Measurements from ENCODE around the gene XPR1.
A peak's percentile ranks its signal among the peaks of the same experiment; 100 is the strongest.

The XPR1 gene

DNA sequence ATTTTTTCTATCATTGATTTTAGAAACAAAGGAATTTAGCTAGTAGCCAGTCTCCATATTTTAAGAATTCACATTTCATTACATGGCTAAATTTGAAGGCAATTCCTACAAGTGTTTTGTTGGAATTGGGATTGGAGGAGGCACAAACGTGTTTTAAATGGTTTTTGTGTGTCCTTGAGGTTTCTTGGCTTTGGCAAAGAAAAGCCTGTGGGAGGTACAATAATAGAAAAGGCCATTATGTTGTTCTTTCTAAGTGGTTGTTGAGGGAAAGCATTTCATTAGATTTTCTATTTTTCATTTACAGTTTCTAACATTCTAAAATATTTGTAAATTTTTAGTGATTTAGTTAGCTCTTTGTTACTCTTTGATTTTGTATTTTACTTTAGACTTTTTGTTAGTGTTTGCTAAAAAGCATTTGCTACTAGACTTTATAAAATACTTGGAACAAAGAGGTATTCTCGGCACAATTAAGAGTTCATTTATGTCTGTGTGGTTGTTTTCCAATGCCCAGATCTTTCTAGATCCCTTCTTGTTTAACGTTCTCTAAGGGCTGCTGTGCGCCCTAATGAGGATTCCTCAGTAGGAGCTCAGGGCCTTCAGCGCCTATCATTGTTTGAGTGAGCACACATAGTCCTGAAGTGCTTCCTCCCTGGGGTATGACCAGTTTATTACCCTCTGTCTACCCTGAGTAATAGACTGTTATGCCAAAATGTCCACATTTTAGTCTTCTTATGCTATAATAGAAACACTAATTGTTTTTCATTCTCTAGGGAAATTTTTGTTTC, 210.9 kb downstream of the XPR1 start:
- DNase-seq = no peak

DNA sequence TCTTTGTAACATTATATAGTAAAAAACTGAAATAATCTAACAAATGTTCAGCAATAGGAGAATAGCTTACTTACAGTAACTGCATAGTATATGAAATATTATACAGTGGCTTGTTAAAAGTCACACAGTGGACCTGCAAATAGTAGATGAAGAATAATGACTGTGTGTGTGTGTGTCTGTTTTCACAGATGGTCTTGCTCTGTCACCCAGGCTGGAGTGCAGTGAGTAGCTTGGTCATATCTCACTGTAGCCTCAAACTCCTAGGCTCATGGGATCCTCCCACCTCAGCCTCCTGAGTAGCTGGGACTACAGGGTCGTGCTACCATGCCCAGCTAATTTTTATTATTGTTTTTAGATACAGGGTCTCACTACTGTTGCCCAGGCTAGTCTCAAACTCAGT, 213.5 kb downstream of the XPR1 start:
- DNase-seq = no peak

DNA sequence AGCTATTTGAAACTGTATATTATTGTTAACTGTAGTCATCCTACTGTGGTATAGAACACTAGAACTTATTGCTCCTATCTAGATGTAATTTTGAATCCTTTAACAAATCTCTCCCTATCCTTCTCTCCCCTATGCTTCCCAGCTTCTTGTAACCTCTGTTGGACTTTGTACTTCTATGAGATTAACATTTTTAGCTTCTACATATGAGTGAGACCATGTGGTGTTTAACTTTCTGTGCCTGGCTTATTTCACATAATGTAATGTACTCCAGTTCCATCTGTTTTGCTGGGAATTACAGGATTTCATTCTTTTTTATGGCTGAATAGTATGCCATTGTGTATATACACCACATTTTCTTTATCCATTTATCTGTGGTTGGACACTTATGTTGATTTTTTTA, 216.4 kb downstream of the XPR1 start:
- DNase-seq = no peak

DNA sequence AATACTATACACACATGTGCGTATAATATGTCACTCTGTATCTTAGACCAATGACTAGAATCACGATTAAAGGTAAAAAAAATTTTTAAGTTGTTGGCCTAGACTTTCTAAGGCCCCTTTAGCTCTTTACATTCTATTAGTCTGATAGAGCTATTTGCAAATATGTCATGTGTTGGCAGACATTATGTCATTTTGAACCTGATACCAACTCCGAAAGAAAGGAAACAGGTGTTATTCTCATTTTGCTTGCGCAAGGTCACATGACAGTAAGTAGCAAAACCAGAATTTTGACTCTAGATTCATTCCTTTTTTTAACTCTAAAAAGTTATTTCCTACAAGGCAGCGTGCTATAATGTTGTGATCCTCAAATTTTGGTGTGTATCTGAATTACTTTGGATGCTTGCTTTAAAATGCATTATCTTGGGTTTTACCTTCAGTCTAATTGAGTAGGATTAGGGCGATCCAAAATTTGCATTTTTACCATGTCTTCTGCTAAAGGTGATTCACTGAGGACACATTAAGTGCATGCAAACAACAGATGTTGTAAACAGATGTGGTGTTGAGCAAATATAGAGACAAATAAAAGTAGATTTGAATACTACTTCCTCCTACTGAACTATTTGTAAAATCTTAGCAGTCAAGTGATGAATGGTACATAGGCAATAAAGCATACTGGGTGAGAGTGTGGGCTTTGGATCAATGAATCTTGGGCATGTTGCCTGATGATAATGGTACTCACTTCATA, 217.4 kb downstream of the XPR1 start:
- DNase-seq = no peak

DNA sequence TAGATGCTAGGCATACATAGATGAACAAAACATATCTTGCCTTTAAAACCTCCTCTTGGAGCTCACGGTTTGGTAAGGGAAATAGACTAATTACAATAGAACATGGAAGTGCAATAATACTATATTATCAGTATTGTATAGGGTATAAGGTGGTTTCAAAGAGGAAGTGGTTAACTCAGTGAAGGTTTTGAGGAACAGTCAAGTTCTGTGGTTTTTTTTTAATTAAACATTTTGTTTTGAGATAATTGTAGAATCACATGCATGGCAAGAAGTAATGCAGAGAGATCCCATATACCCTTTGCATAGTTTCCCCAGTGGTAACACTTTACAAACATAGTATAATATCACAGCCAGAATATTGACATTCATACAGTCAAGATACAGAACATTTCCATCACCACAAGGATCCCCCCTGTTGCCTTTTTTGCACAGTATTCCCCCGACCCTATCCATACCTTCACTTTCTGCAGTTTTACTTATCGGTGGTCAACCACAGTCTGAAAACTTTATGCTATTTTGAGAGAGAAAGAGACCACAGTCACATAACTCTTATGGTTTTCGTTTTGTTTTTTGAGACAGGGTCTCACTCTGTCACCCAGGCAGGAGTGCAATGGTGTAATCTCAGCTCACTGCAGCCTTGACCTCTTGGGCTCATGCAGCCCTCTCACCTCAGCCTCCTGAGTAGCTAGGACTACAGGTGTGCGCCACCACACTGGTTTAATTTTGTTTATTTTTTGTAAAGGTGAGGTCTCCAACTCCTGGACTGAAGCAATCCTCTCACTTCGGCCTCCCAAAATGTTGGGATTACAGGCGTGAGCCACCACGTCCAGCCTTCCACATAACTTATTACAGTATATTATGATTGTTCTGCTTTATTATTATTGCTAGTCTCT, 220.4 kb downstream of the XPR1 start:
- DNase-seq = peak; percentile 20

DNA sequence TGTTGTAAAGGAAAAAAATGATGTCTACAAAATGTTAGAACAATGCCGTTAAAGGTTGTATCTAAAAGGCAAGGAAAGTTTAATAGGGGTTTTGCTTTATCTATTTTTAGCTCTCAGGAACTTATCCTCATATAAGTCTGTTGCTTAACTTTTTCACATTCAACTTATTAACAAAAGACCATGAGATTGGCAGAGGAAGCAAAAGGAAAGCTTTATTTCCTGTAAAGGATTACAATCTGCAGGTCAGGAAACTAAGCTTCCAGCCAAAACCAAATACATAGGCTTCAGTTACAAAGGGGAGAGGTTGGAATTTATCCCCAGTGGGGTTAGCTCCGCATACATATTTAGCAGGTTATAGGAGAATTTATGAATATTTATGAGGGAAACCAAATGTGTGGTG, 222.2 kb downstream of the XPR1 start:
- DNase-seq = no peak

DNA sequence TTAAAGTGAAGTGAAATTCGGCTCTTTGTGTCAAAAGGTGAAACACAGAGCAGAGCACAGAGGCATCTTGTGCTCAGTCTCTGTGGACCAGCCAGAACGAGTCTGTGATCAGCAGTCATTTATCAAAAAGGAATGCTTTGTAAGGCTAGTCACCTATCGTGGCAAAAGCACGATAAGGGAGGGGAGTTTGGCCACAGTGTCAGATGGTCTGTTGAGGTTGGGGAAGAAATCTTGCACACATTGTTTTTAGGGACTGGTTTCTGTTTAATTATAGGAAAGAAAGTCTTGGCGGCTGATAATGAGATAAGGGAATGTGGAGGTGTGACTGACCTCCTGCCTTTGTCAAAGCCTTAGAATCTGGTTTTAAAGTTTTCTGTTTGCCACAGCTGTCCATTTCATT, 222.6 kb downstream of the XPR1 start:
- DNase-seq = no peak

DNA sequence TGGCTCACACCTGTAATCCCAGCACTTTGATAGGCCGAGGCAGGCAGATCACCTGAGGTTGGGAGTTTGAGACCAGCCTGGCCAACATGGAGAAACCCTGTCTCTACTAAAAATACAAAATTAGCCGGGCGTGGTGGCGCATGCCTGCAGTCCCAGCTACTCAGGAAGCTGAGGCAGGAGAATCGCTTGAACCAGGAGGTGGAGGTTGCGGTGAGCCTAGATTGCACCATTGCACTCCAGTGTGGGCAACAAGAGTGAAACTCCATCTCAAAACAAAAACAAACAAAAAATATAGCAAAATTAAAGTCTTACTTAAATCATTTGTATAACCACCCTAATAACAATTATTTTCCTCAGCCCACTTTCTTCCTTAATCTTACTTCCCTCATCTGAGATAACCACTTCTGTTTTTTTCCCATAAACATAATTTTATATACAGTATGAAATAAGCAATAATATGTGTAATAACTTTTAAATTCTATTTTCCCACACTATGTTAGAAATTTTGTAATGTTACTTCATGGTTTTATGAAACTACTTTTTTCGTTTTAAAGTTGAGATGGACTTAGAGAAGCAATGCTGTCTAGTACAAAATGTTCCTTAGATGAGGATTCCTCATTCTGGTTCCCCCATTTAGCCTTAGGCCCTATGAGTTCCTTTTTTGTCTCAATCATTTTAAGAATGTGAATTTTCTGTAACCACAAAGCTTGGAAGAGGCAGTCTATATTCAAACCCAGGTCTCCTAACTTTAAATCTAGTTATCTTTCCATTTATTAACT, 226.3 kb downstream of the XPR1 start:
- peak; percentile 52 for DNase-seq

GRCh38 chr1:180859306-180859705, 227.5 kb downstream of the XPR1 start:
- DNase-seq = no peak

DNA sequence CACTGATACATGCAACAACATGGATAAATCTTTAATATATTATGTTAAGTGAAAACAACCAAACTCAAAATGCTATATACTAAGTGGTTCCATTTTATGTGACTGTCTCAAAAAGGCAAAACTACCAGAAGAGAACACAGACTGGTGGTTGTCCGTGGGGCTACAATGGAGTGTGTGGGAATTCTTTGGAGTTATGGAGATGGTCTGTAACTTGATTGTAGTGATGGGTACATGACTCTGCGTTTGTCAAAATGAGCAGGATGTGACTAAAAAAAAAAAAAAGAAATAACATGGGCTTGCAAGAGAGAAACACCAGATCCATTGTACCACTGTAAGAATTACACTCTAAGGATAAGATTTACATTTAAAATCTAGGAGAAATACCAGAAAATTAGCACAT, 228.7 kb downstream of the XPR1 start:
- DNase-seq = no peak

DNA sequence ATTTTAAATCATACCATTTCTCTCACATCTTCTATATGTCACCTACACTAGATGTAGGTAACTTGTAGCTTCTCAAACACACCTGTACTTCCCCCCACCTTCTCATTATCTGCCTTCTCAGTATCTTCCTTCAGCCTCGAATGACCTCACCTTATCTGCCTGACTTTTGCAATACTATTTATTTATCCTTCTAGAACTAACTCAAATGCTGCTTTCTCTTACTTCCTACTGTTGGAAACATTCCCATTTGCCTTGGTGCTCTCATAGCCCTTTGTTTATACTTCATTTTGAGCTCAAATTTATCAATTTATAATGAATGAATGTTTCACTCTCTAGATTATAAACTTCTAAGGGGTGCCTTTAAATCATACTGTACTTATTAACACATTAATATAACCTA, 230.5 kb downstream of the XPR1 start:
- no peak for DNase-seq

- peak; percentile 50 for DNase-seq
Observed at GRCh38 chr1:180863158-180863775, 231.4 kb downstream of the XPR1 start.

- DNase-seq = peak; percentile 54
Observed at GRCh38 chr1:180881806-180882509, 250.1 kb downstream of the XPR1 start.

- no peak for DNase-seq
Observed at GRCh38 chr1:180884588-180885300, 252.9 kb downstream of the XPR1 start.

DNA sequence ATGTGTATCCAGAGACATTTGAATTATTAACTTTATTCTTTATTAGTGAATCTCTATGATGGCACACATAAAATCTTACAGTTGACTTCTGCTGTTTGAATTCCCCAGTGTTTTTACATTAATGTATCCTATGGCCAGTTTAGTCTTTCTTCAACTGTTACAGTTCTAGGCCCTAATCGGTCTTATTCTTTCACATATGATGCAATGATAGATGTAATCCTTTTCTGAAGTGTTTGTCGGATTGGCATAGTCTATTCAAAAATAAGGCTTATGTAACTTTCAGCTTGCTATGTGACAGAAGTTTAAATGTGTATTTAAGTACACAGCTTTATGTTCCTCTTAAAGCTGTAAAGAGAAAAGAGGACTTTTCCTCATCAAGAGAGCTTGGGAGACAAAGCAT, 254.5 kb downstream of the XPR1 start:
- no peak for DNase-seq

DNA sequence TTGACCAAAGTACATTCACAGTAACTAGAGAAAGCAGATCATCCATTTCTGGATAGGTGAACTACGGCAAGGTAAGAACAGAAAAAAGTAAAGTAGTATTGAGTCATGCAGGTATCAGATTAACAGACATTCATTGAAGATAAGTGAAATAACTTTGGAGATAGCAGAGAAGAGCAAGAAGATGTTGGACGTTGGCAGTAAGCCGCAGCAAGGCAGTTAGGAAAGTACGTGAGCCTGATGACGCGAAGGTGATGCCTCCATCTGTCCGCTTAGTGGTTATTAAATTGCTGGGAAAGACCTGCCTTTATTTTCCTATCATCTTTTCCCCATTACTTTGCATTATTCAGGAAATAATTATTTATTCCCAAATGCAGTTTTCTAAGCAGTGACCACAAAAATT, 256.0 kb downstream of the XPR1 start:
- no peak for DNase-seq

DNA sequence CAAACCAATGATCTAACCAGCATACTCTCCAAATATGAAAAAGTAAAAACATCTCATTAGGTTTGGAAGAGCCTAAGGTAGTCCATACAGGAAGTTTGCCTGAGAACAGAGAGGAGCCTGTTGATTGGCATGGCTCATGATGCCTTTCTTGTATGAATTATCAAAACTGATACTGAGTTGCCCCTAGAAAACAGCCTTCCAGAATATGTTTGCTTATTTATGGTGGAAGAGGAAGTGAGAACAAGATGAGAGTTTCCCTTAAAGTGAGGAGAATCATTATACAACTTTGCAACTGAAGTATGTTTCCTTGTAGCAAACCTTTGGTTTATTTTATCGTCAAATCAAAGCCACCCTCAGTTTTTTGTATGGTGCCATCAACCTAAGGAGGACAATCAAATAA, 257.0 kb downstream of the XPR1 start:
- DNase-seq = peak; percentile 22

- no peak for DNase-seq
Observed at GRCh38 chr1:180889325-180889724, 257.5 kb downstream of the XPR1 start.

DNA sequence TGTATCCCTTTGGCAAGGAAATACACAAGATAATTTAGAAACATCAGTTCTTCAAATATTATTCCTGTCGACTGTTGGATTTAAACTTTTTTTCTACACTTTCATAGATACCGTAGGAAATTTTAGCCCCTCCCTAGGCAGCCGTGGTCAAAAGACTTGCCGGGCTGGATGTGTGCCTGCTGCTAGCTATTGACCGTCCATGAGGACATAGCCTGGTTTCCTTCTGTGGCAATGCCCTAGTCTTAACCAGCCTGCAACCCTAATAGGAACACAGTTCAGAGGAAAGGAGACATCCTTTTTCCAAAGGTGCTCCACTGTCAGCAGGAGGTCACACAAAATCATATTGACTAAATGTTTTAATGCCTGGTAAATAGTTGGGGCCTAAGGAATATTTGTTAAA, 260.4 kb downstream of the XPR1 start:
- no peak for DNase-seq

- DNase-seq = no peak
Observed at GRCh38 chr1:180892675-180893074, 260.9 kb downstream of the XPR1 start.

DNA sequence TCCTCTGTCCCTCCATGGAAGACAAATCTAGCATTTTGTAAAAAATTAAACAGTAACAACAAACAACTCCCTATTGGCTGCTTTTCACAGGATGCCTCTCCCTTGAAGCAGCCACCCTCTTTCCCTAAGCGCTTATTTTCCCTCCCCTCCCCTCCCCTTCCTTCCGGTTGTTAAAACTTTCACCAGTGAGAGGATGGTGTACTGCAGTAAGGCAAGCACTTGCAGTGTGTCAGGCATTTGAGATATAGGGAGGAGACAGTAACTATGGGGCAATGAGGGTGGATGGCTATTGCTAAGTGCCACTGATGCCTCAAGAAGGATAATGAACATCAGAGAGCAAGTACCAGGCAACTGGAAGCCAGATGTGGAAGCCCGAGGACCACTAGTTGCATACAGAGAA, 261.8 kb downstream of the XPR1 start:
- DNase-seq = no peak

All from inflammatory macrophage treated with lipopolysaccharide for 4 hours (primary cell).